Prostate gland (tissue), 2 donors: ENCODE data around the gene IL5. TPM values are rescaled to one million over a fixed set of nuclear protein-coding genes. Genes with fewer than 3 reads are reported as not detected.

Experiments
- DNase-seq: peaks from one replicate; pipeline ENCODE4 v3.0.0-alpha.2; 2019; ENCODE audit warnings: low spot score
- H3K27ac ChIP-seq, 2 donors: fragments of 200-600 bp; sonication (generic); 2 replicates each; pipeline ENCODE4 v1.5.1; 2017 to 2019
- H3K27me3 ChIP-seq: fragments of 200-600 bp; sonication (generic); replicated peaks from 2 replicates; pipeline ENCODE4 v1.5.1; 2019; ENCODE audit not compliant: insufficient read depth
- H3K36me3 ChIP-seq, 2 donors: fragments of 200-600 bp; sonication (generic); 1 replicate in 1 of 2; 2 replicates in 1 of 2; pipeline versions ENCODE4 v1.5.1 to v1.8.1; 2017 to 2019
- H3K4me1 ChIP-seq: fragments of 200-600 bp; sonication (generic); replicated peaks from 2 replicates; pipeline ENCODE4 v1.5.1; 2019
- H3K4me3 ChIP-seq, 2 donors: fragments of 200-600 bp; sonication (generic); 2 replicates each; pipeline ENCODE4 v1.5.1; 2017 to 2019
- H3K9me3 ChIP-seq: fragments of 200-600 bp; sonication (generic); 2 replicates; pipeline ENCODE4 v1.5.1; 2017
- CTCF ChIP-seq, 4 experiments: fragments of 200-600 bp in 2 of 4; fragments of 450-650 bp in 2 of 4; sonication (generic) in 2 of 4; IDR thresholded peaks; 1 replicate in 3 of 4; 2 replicates in 1 of 4; pipeline ENCODE4 v1.5.1; 2016 to 2019; ENCODE audit warnings: antibody characterized with exemption in 4 of 4, mild to moderate bottlenecking in 2 of 4, moderate library complexity in 2 of 4
- POLR2A ChIP-seq: fragments of 450-650 bp; IDR thresholded peaks from one replicate; pipeline ENCODE4 v1.6.1; 2016; ENCODE audit warnings: antibody characterized with exemption, mild to moderate bottlenecking
- POLR2AphosphoS5 ChIP-seq: sonication (generic); formaldehyde crosslinking; IDR thresholded peaks from one replicate; pipeline ENCODE4 v1.6.1; 2017; ENCODE audit warnings: antibody characterized with exemption
- WGBS: methylation state at CpG from one replicate; pipeline ENCODE4 v1.1.5; 2018; 5-methylcytosine and 5-hydroxymethylcytosine counted together
- intact Hi-C: fragments of 100-400 bp; cut with DNase I; formaldehyde crosslinking; loops from one replicate; pipeline ENCODE4 v1.14.2; 2022
- total RNA-seq, 2 donors: library from RNA; depleted of rRNA; stranded (reverse); fragments of >200 nt; gene quantifications; one replicate each; pipeline ENCODE4 v1.1.0, GENCODE V29; 2016

The IL5 gene
- total RNA-seq, 2 donors from 2014 or later, result not detected

GRCh38 chr5:132498152-132498551 lies 45.2 kb downstream of the IL5 start:
- Histone ChIP-seq H3K27me3 (no peaks in the 10 kb centered on the region), H3K36me3 (no peaks in the 10 kb centered on the region), H3K9me3 (no peaks in the 10 kb centered on the region), H3K27ac (peak overlapping the region; percentile 94 to 96), H3K4me3 (no peak overlapping the region), H3K4me1 (no peaks in the 10 kb centered on the region)
- 72% methylated on average over 3 of the region's 3 CpGs for WGBS
- no peak for TF ChIP-seq CTCF (IDR thresholded peaks at IDR 0.05)
- no peak for TF ChIP-seq POLR2A
- TF ChIP-seq POLR2AphosphoS5, result no peak
- intact Hi-C loops, result loop anchor here (10.0 kb wide), 2 partner anchors 203 to 243 kb away; partner anchors contain the start of genes PDLIM4 and SLC22A4
- DNase-seq, result peak; percentile 27

- peak overlapping the region in 1 of 2 donors; percentile 71 for H3K4me3 ChIP-seq
- peak overlapping the region; percentile 94 to 96 for H3K27ac ChIP-seq
- DNase-seq, result peak; percentile 28
- 55% methylated on average over 6 of the region's 6 CpGs for WGBS
- no peaks in the 10 kb centered on the region for H3K4me1 ChIP-seq
- H3K27me3 ChIP-seq, result no peaks in the 10 kb centered on the region
- no peaks in the 10 kb centered on the region for H3K9me3 ChIP-seq
- H3K36me3 ChIP-seq, result no peaks in the 10 kb centered on the region
- TF ChIP-seq CTCF (IDR thresholded peaks at IDR 0.05) (no peak), POLR2AphosphoS5 (no peak), POLR2A (no peak)
- intact Hi-C loops, result loop anchor here (10.0 kb wide), 2 partner anchors 203 to 243 kb away; partner anchors contain the start of genes PDLIM4 and SLC22A4
Measured at GRCh38 chr5:132497488-132497997, 45.8 kb downstream of the IL5 start.

DNA sequence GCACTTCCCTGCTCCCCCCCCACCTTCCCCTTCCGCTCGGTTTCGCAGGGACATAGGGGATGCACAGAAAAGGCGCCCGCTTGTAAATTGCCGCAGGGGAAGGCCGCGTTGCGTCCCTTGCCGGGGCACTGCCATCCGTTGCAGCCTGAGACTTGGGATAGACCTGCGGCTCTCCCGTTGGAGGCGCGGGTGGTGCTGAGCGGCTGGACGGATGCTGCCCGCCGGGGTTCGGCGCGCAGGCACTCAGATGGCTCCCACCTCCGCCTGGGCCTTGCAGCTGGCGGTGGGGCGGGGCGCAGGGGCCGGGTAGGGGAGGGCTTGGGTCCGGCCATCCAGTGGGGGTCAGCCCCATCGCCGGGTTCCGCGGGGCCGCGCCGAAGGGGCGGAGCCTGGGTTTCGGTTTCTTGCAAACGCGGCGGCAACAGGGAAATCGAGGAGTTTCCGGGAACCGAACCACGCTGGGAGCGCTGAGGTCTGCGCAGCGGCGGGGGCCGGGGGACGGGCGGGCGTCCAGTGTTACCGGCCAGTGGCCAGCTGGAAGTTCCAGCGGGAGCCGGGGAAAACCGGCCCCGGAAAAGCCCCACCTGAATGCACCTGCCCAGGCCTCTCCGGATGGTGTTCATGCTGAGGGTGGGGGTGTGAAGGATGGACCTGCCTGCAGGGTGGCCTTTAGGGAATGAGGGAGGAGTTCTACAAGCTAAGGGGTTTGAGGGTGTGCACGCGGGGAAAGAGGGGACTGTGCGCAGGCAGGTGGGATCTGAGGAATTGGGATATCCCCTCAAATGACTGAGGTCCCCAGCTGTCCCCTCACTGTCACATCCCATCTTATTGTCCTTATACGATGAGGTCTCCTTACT lies 46.5 kb downstream of the IL5 start:
- Histone ChIP-seq H3K4me1 (no peaks in the 10 kb centered on the region), H3K4me3 (peak overlapping the region; percentile 71 to 76), H3K27me3 (no peaks in the 10 kb centered on the region), H3K27ac (peak overlapping the region; percentile 94 to 96), H3K36me3 (no peaks in the 10 kb centered on the region), H3K9me3 (no peaks in the 10 kb centered on the region)
- DNase-seq, result peak; percentile 83
- 3% methylated on average over 48 of the region's 62 CpGs for WGBS
- intact Hi-C loops, result loop anchor here (10.0 kb wide), 2 partner anchors 202 to 242 kb away; partner anchors contain the start of genes PDLIM4 and SLC22A4
- TF ChIP-seq POLR2A, result peak; percentile 56
- no peak for TF ChIP-seq CTCF (IDR thresholded peaks at IDR 0.05)
- TF ChIP-seq POLR2AphosphoS5, result peak; percentile 13

GRCh38 chr5:132496191-132496630 lies 47.1 kb downstream of the IL5 start:
- intact Hi-C loops, result loop anchor here (10.0 kb wide), 2 partner anchors 201 to 241 kb away; partner anchors contain the start of genes PDLIM4 and SLC22A4
- H3K27ac ChIP-seq, result peak overlapping the region; percentile 94 to 96
- TF ChIP-seq CTCF (IDR thresholded peaks at IDR 0.05), result no peak
- no peak for TF ChIP-seq POLR2AphosphoS5
- no peak for TF ChIP-seq POLR2A
- peak overlapping the region; percentile 71 to 76 for H3K4me3 ChIP-seq
- no peaks in the 10 kb centered on the region for H3K36me3 ChIP-seq
- H3K27me3 ChIP-seq, result no peaks in the 10 kb centered on the region
- H3K4me1 ChIP-seq, result peaks cover 1% of the 10 kb centered on the region
- peak; percentile 95 for DNase-seq
- WGBS, result 1% methylated on average over 18 of the region's 18 CpGs
- no peaks in the 10 kb centered on the region for H3K9me3 ChIP-seq
